ENCODE data around the gene DNMT3A.
A peak's percentile ranks its signal among the peaks of the same experiment; 100 is the strongest.

DNMT3A gene

DNA sequence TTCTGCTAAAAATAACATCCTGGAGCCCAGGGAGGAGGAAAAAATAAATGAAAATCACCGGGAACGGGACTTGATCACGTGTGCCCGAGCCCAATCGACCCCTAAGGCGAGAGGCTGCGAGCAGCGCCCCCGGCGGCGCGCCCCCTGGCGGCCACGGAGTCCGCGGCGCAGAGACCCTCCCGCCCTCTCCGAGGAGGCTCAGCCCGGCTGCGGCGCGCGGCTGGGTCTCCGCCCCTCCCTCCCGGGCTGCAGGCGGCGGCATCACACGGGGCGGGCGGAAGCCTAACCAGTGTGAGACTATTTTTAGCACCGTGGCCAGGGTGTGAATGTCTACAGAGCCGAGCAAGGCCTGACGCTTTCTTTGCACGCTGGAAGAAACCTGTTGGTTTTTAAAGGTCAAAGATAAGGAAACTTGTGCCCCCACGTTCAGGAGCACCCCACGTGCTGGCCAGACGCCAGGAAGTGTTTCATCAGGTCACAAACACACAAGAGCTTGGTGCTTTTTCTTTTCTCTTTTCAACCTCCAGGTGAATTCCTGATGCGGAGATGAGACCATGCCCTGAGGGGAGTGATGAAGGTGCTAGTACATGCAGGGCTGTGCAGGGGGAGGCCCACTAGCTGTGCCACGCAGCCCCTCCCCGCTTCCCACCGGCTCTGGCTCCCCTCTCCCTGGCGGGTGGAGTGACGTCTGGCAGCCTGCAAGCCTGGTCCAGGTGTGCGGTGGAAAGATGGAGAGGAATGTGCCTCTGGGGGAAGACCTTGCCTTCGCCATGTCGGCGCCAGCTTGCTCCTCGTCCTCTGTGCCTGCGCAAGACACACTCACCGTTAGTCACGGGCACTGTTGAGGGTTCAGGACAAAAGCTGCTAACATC, 35.3 kb upstream of the DNMT3A start:
- Histone ChIP-seq H3K36me3 (ENCODE audit: insufficient read depth, low read length) (no peaks in the 10 kb centered on the region), H3K9me3 (ENCODE audit: control insufficient read depth, insufficient read depth, low read length) (no peaks in the 10 kb centered on the region), H3K4me1 (ENCODE audit: insufficient read depth, low read length) (peaks cover 6% of the 10 kb centered on the region), H3K9ac (ENCODE audit: low read depth, low read length) (peak overlapping the region; percentile 26; the same call in 1 of the 2 replicates)

DNA sequence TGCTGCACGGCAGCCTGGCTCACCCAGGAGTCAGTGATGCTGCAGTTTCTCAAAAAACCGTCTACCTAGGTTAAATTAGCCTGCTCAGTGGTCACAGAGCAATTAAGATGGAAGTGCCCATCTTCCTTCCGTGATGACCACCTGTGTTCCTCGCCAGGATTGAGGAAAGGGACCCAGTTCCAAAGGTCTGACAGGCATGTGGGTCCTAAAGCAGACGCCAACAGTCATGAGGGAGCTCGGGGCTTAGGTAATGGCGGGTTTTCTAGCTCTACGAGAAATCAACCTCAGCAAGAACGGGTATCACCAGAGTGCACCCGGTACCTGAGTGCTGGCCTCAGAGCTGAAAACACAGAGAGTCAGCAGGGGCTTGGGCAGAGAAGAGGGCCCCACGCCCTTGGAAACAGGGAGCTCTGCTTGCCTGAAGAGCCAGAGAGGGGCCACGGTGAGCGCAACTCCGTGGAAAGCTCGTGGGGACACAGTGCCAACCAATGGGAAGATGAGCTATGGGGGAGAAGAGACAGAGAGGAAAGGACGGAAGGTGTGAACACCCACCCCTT, 34.3 kb upstream of the DNMT3A start:
- Histone ChIP-seq H3K4me1 (ENCODE audit: insufficient read depth, low read length) (peaks cover 6% of the 10 kb centered on the region), H3K36me3 (ENCODE audit: insufficient read depth, low read length) (no peaks in the 10 kb centered on the region), H3K9me3 (ENCODE audit: control insufficient read depth, insufficient read depth, low read length) (no peaks in the 10 kb centered on the region), H3K9ac (ENCODE audit: low read depth, low read length) (peak overlapping the region; percentile 7; the same call in 1 of the 2 replicates)

DNA sequence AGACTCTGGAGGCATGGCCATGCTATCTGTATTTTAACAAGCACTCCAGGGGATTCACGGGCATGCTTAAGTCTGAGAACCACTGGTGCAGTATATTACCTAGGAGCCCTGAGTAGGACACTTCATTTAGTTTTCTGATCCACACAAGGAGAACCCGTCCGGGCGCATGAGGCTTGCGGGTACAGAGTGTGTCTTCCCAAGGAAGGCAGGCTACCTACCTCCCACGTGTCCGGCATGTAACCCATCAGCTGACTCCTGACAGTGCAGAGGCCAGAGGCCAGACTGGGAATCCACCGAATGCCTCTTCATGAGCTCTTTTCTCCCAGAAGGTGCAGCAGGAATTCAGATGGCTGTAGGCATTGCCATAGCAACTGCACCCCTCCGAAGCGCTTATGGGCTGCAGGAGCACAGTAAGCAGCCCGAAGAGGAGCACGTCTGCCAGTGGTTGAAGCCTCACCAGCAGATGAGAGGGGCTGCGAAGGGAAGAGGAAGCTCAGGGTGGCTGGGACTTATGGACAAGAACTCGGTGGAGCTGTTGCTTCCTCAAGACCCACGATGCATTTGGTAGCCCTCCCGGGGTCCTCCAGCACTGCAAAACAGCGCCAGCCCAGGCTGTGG, 33.8 kb upstream of the DNMT3A start:
- no peaks in the 10 kb centered on the region for H3K9me3 ChIP-seq (ENCODE audit: control insufficient read depth, insufficient read depth, low read length)
- H3K9ac ChIP-seq (ENCODE audit: low read depth, low read length): no peak overlapping the region
- H3K4me1 ChIP-seq (ENCODE audit: insufficient read depth, low read length): peaks cover 6% of the 10 kb centered on the region
- H3K36me3 ChIP-seq (ENCODE audit: insufficient read depth, low read length): no peaks in the 10 kb centered on the region

DNA sequence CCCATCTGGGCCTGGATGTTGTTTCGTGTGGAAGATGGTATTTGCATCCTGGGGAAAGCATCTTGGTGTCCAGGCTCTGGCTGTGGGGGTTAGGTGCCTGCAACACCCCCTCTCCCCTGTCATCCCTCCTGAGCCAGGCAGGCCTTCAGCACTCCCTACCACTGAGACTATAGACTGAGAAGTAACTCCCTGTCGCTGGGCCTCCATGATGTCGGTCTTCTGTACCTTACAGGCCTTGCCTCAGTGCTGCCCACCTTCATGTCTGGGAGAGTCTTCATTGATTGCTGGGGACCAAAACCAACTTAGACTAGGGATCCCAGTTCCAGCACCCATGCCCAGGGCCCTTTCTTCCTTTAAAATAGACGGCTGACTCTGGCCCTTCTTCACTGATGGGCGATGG, 33.1 kb upstream of the DNMT3A start:
- Histone ChIP-seq H3K9ac (ENCODE audit: low read depth, low read length) (no peak overlapping the region), H3K36me3 (ENCODE audit: insufficient read depth, low read length) (no peaks in the 10 kb centered on the region), H3K4me1 (ENCODE audit: insufficient read depth, low read length) (peaks cover 6% of the 10 kb centered on the region), H3K9me3 (ENCODE audit: control insufficient read depth, insufficient read depth, low read length) (no peaks in the 10 kb centered on the region)

DNA sequence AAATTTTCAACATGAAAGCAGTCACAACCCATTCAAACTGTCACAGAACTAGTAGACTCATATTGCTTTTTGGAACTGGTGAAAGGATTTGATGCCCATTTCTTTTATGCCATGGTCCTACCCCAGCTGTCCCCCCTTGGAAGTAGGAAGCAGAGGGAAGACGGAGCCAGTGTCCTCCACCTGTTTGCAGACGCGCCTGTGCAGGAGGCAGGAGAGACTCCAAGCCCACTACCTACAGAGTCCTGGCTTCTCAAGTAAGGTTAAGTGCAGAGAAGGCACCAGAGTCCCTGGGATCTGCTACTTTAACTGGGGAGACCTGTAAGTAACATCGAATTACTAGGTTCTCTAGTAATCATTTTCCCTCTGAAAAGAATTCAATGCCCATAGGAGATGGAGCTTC, 32.7 kb upstream of the DNMT3A start:
- no peaks in the 10 kb centered on the region for H3K36me3 ChIP-seq (ENCODE audit: insufficient read depth, low read length)
- peaks cover 6% of the 10 kb centered on the region for H3K4me1 ChIP-seq (ENCODE audit: insufficient read depth, low read length)
- no peaks in the 10 kb centered on the region for H3K9me3 ChIP-seq (ENCODE audit: control insufficient read depth, insufficient read depth, low read length)
- no peak overlapping the region for H3K9ac ChIP-seq (ENCODE audit: low read depth, low read length)

DNA sequence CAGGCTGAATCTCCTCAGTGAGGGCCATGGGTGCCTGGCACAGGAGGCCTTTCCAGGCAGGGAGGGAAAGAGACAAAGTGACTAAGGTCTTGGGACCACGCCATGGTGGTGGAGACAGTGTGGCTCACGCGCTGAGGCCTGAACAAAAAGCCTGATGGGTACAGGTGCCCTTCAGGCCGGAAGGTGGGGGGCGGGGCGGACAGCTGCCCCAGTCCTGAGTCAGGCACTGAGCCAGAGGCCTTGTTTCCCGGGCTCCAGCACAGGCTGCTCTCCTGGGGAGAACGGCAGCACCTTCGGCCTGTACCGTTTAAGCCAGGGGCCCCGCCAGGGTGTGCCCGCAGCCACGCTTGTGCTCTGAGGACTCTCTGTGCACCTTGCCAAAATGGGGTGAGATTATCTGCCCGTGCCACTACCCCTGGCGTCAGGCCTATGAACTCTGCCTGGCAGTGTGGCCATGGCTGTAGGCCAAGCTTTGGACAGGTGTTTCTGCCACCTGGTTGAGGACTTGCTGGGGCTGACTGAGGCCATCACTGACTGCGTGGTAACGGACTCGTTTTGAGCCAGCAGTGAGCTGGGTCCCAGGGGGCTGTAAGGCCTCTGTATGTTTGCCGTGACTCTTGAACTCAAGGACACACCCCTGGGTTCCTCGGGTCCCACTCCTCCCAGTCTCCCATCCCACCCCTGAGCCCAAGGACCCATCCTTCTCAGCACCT, 31.7 kb upstream of the DNMT3A start:
- peaks cover 6% of the 10 kb centered on the region for H3K4me1 ChIP-seq (ENCODE audit: insufficient read depth, low read length)
- H3K36me3 ChIP-seq (ENCODE audit: insufficient read depth, low read length): no peaks in the 10 kb centered on the region
- H3K9me3 ChIP-seq (ENCODE audit: control insufficient read depth, insufficient read depth, low read length): no peaks in the 10 kb centered on the region
- no peak overlapping the region for H3K9ac ChIP-seq (ENCODE audit: low read depth, low read length)

DNA sequence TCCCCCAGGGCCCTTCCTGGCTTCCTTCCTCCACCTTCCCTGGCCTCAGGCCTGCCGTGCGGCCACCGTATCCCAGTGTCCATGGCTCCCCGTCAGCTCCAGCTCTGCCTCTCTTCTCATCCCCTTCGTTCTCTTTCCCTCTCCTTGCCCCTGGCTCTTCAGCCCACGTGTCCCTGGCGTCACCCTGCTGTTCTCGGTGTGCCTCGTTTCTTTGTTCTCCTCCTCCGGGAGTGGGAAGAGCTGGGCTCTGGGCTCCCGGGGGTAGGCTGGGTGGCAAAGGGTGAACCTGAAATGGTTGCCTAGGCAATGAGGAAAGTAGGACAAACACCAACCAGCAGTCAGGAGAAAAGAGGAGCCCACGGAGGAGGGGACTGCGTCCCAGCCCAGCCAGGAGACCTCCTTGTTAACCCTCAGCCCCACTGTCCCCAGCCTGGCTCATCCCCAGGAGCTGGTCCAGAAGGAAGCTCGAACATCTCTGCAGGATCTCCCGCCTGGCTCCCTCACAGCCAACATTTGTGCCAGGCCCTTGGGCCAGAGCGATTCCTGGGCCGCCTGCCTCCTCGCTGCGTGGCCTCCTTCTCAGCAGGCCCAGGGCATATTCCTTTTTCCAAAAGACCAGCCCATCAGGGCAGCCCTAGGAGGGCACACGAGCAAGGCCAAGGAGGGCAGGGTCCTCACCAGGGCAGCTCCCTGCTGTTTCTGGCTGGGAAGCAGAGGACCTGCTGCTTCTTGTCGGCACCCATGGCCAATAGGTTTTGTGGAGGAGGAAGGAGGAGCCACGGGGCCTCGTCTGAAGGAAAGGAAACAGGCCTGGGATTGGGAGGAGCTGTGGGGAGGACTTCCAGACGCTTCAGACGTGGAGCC, 30.9 kb upstream of the DNMT3A start:
- H3K9ac ChIP-seq (ENCODE audit: low read depth, low read length): no peak overlapping the region

DNA sequence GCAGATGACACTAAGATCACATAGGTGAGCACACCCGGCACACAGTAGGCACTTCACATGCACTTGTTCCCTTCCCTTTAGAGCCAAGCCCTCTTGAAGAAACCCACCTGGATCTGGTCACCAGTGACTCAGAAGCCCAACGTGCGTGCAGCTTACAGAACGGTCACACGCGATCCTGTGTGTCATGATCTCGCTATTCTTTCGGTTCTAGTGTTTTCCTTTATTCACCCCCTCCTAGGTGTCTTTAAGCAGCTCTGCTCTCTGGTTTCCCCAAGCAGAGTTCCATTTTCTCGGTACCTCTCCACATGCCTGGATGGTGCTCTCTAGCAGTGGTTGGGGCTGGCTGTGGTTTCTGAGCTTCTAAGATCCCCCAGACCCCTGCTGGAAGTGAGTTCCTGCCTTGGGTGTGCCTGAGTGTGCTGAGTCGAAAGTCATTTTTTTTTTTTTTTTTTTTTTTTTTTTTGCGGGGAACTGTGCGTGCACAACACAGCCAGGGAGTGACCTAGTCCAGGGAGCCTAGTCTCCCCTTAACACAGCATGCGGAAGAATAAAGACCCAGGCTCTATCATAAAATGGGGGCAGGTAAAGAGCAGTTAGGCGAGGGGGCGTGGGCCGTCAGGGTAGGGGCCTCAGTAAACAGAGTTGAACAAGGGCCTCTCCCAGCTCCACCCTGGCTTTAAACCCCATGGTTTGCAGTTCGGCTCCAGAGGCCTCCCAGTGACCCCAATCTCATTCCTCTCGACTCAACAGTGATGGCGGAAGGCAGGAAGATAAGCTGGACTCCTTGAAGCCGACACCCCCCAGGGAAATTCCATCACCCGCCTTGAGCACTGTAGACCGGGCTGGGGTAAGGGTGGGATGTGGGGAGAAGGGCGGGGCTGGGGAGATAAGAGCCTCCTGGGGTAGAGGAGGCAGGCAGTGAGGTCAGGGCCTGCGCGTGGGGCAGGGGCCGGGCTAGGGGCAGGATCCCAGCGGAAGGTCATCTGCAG, 29.8 kb upstream of the DNMT3A start:
- no peaks in the 10 kb centered on the region; the same call in 1 of the 2 replicates for H3K4me1 ChIP-seq (ENCODE audit: insufficient read depth, low read length)
- H3K9me3 ChIP-seq (ENCODE audit: control insufficient read depth, insufficient read depth, low read length): no peaks in the 10 kb centered on the region
- no peaks in the 10 kb centered on the region for H3K36me3 ChIP-seq (ENCODE audit: insufficient read depth, low read length)
- H3K9ac ChIP-seq (ENCODE audit: low read depth, low read length): no peak overlapping the region

More for the DNA sequence above, 30.9 kb upstream of the DNMT3A start:
- Histone ChIP-seq H3K4me1 (ENCODE audit: insufficient read depth, low read length) (peaks cover 6% of the 10 kb centered on the region), H3K9me3 (ENCODE audit: control insufficient read depth, insufficient read depth, low read length) (no peaks in the 10 kb centered on the region), H3K36me3 (ENCODE audit: insufficient read depth, low read length) (no peaks in the 10 kb centered on the region)

DNA sequence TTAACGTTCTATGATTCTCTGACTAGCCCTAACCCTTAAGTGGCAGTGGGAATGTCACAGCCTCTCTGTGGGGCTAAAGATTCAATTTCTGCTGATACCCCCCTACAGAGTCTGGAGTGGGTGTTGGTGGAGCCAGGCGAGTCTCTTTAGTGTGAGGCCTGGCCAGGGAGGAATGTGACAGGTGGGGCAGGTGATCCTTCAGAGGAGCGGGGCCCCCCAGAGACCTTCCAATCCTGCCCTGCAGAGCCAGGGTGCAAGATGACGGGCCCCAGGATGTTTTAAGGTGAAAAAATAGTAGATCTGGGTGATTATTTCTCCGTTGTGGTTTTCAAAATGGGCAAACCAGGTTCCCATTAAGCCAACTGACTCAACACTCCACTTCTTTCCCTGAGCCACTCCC, 28.2 kb upstream of the DNMT3A start:
- Histone ChIP-seq H3K9ac (ENCODE audit: low read depth, low read length) (no peak overlapping the region), H3K9me3 (ENCODE audit: control insufficient read depth, insufficient read depth, low read length) (no peaks in the 10 kb centered on the region), H3K4me1 (ENCODE audit: insufficient read depth, low read length) (0 out of 2 replicates have a peak, but pooled peaks cover 3% of the 10 kb centered on the region), H3K36me3 (ENCODE audit: insufficient read depth, low read length) (no peaks in the 10 kb centered on the region)

DNA sequence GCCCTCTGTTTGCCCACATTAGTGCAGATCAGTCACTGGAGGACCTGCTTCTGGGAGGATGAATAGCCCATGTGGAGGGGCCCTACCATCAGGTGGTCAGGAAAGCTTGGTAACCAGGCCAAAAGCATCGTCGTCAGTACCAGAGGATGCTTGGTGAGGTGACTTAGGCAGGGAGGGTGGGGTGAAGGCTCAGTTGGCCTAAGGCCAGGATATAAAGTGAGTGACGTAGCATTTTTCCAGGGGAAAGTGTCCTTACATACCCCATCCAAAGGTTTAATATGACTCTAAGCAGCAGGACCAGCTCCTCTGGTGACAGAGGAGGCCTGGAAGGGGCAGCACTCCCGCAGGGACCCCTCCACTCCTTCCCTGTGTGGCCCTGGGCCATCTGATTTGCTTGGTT, 27.7 kb upstream of the DNMT3A start:
- Histone ChIP-seq H3K36me3 (ENCODE audit: insufficient read depth, low read length) (no peaks in the 10 kb centered on the region), H3K9me3 (ENCODE audit: control insufficient read depth, insufficient read depth, low read length) (no peaks in the 10 kb centered on the region), H3K4me1 (ENCODE audit: insufficient read depth, low read length) (0 out of 2 replicates have a peak, but pooled peaks cover 4% of the 10 kb centered on the region), H3K9ac (ENCODE audit: low read depth, low read length) (no peak overlapping the region)

DNA sequence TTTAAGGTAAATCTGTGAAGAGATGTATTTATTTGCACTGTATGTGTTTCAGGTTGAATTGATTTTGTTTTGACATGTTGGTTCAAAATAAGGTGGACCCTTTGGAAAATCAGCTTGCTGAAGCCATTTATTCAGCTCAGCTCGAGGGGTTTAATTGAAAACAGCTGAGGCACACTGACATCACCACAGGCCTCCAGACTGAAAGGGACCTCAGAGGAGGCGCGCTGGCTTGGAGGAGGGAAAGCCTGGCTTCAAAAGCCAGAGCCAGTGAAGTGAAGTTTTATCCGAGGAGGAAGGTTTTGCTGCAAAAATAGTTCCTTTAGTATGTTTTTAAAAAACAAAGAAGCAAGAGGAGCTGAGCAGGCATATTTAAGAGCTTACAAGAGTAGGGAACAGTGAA, 26.9 kb upstream of the DNMT3A start:
- Histone ChIP-seq H3K4me1 (ENCODE audit: insufficient read depth, low read length) (0 out of 2 replicates have a peak, but pooled peaks cover 4% of the 10 kb centered on the region), H3K9me3 (ENCODE audit: control insufficient read depth, insufficient read depth, low read length) (no peaks in the 10 kb centered on the region), H3K9ac (ENCODE audit: low read depth, low read length) (no peak overlapping the region), H3K36me3 (ENCODE audit: insufficient read depth, low read length) (no peaks in the 10 kb centered on the region)

DNA sequence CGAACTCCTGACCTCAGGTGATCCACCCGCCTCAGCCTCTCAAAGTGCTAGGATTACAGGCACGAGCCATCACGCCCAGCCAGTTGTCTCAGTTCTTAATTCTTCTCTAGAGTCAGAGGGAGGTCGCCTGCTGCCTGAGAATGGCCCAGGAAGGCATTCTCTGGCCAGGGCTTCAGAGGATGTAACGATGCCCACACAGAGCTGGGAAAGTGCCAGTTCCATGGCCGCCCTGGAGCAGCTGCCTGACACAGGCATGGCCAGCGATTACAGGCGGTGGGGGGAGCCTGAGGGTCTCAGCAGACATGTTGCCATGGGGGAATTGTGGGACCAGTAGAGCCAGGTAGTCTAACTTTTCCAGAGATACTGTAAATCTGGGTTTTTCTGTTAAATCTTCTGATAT, 25.6 kb upstream of the DNMT3A start:
- no peaks in the 10 kb centered on the region for H3K9me3 ChIP-seq (ENCODE audit: control insufficient read depth, insufficient read depth, low read length)
- no peak overlapping the region for H3K9ac ChIP-seq (ENCODE audit: low read depth, low read length)
- 0 out of 2 replicates have a peak, but pooled peaks cover 6% of the 10 kb centered on the region for H3K4me1 ChIP-seq (ENCODE audit: insufficient read depth, low read length)
- H3K36me3 ChIP-seq (ENCODE audit: insufficient read depth, low read length): no peaks in the 10 kb centered on the region

DNA sequence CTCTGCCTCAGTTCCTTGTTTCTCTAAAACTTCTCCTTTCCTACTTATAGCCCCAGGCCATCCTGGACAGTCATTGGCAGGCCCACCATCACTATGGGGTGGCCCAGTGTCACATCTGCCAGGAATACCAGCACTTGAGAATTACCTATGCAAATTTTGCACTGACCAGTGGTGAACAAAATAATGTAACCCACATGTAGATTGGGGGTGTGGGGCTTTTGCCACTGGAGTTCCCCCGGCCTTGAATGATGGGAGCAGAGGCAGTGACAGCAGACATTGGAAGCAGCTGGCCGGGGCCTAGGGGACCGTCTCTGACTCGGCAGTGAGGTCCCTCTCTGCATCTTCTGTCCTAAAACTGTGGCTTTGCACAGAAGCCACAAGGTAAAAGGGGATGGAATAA, 24.9 kb upstream of the DNMT3A start:
- H3K9ac ChIP-seq (ENCODE audit: low read depth, low read length): no peak overlapping the region
- H3K9me3 ChIP-seq (ENCODE audit: control insufficient read depth, insufficient read depth, low read length): no peaks in the 10 kb centered on the region
- H3K4me1 ChIP-seq (ENCODE audit: insufficient read depth, low read length): peaks cover 8% of the 10 kb centered on the region; the same call in 1 of the 2 replicates
- no peaks in the 10 kb centered on the region for H3K36me3 ChIP-seq (ENCODE audit: insufficient read depth, low read length)
